ENCODE results near the gene GPD1L.
"Not testable (repeated sequence)": the region's sequence is repeated elsewhere in the genome, so short reads cannot be mapped to it uniquely, and the experiment has no call there.

GPD1L gene

GRCh38 chr3:32176989-32177701, 70.7 kb downstream of the GPD1L start:
- Mint-ChIP-seq H3K27ac (no peak overlapping the region), H3K9me3 (no peaks in the 10 kb centered on the region), H3K4me1 (peaks cover 10% of the 10 kb centered on the region), H3K4me3 (peak overlapping the region; percentile 45), H3K36me3 (no peaks in the 10 kb centered on the region)
- DNase-seq (ENCODE audit: low spot score in 2 of 2) (peak; percentile 73 to 85), ATAC-seq (peak; percentile 77)

- ATAC-seq (peak; percentile 88), DNase-seq (ENCODE audit: low spot score in 2 of 2) (peak; percentile 11 to 74)
- Mint-ChIP-seq H3K4me3 (peak overlapping the region; percentile 45), H3K4me1 (peaks cover 10% of the 10 kb centered on the region), H3K27ac (no peak overlapping the region), H3K36me3 (no peaks in the 10 kb centered on the region), H3K9me3 (no peaks in the 10 kb centered on the region)
These were observed 71.3 kb downstream of the GPD1L start for GRCh38 chr3:32177702-32178198.

- ATAC-seq (no peak), DNase-seq (ENCODE audit: low spot score in 2 of 2) (no peak)
- Mint-ChIP-seq H3K4me1 (peaks cover 10% of the 10 kb centered on the region), H3K27ac (no peak overlapping the region), H3K4me3 (no peak overlapping the region), H3K9me3 (no peaks in the 10 kb centered on the region), H3K36me3 (no peaks in the 10 kb centered on the region)
These were observed 73.8 kb downstream of the GPD1L start for GRCh38 chr3:32180141-32180784.

- Mint-ChIP-seq H3K9me3 (no peaks in the 10 kb centered on the region), H3K27ac (no peak overlapping the region), H3K36me3 (no peaks in the 10 kb centered on the region), H3K4me3 (no peak overlapping the region), H3K4me1 (peaks cover 10% of the 10 kb centered on the region)
- ATAC-seq (no peak), DNase-seq (ENCODE audit: low spot score in 2 of 2) (no peak)
These were observed 74.9 kb downstream of the GPD1L start for GRCh38 chr3:32181365-32181764.

GRCh38 chr3:32181796-32182195, 75.4 kb downstream of the GPD1L start:
- no peak overlapping the region for H3K4me3 Mint-ChIP-seq
- no peaks in the 10 kb centered on the region for H3K9me3 Mint-ChIP-seq
- H3K27ac Mint-ChIP-seq = no peak overlapping the region
- no peaks in the 10 kb centered on the region for H3K36me3 Mint-ChIP-seq
- no peak for DNase-seq (ENCODE audit: low spot score in 2 of 2)
- H3K4me1 Mint-ChIP-seq = peaks cover 8% of the 10 kb centered on the region
- no peak for ATAC-seq

- ATAC-seq = no peak
These were observed 77.8 kb downstream of the GPD1L start for GRCh38 chr3:32184187-32184730.

GRCh38 chr3:32186097-32186496, 79.7 kb downstream of the GPD1L start:
- no peak overlapping the region for H3K27ac Mint-ChIP-seq
- DNase-seq (ENCODE audit: low spot score in 2 of 2) (no peak), ATAC-seq (no peak)
- H3K4me1 Mint-ChIP-seq = no peaks in the 10 kb centered on the region
- H3K9me3 Mint-ChIP-seq = no peaks in the 10 kb centered on the region
- H3K4me3 Mint-ChIP-seq = no peak overlapping the region
- H3K36me3 Mint-ChIP-seq = no peaks in the 10 kb centered on the region

More at GRCh38 chr3:32184187-32184730, 77.8 kb downstream of the GPD1L start:
- Mint-ChIP-seq H3K9me3 (no peaks in the 10 kb centered on the region), H3K36me3 (no peaks in the 10 kb centered on the region), H3K4me1 (no peaks in the 10 kb centered on the region), H3K27ac (no peak overlapping the region), H3K4me3 (no peak overlapping the region)
- DNase-seq (ENCODE audit: low spot score in 2 of 2) = no peak

GRCh38 chr3:32186876-32187275, 80.5 kb downstream of the GPD1L start:
- no peak overlapping the region for H3K4me3 Mint-ChIP-seq
- no peaks in the 10 kb centered on the region for H3K36me3 Mint-ChIP-seq
- DNase-seq (ENCODE audit: low spot score in 2 of 2) = no peak
- ATAC-seq = no peak
- no peaks in the 10 kb centered on the region for H3K9me3 Mint-ChIP-seq
- no peaks in the 10 kb centered on the region for H3K4me1 Mint-ChIP-seq
- H3K27ac Mint-ChIP-seq = no peak overlapping the region

- Mint-ChIP-seq H3K27ac (no peak overlapping the region), H3K9me3 (no peaks in the 10 kb centered on the region), H3K4me3 (no peak overlapping the region), H3K4me1 (no peaks in the 10 kb centered on the region), H3K36me3 (no peaks in the 10 kb centered on the region)
- DNase-seq (ENCODE audit: low spot score in 2 of 2) (no peak), ATAC-seq (no peak)
These were observed 83.3 kb downstream of the GPD1L start for GRCh38 chr3:32189693-32190092.

GRCh38 chr3:32190556-32190955, 84.1 kb downstream of the GPD1L start:
- not testable (repeated sequence) for H3K36me3 Mint-ChIP-seq; DNase-seq (ENCODE audit: low spot score in 2 of 2); H3K27ac Mint-ChIP-seq; H3K4me3 Mint-ChIP-seq; H3K4me1 Mint-ChIP-seq; H3K9me3 Mint-ChIP-seq; ATAC-seq

- ATAC-seq = no peak
- Mint-ChIP-seq H3K4me1 (no peaks in the 10 kb centered on the region), H3K27ac (no peak overlapping the region), H3K36me3 (no peaks in the 10 kb centered on the region), H3K4me3 (no peak overlapping the region), H3K9me3 (no peaks in the 10 kb centered on the region)
- DNase-seq (ENCODE audit: low spot score in 2 of 2) = no peak
These were observed 86.7 kb downstream of the GPD1L start for GRCh38 chr3:32193101-32193500.

- no peak overlapping the region for H3K4me3 Mint-ChIP-seq
- H3K9me3 Mint-ChIP-seq = no peaks in the 10 kb centered on the region
- DNase-seq (ENCODE audit: low spot score in 2 of 2) (no peak), ATAC-seq (no peak)
- H3K36me3 Mint-ChIP-seq = no peaks in the 10 kb centered on the region
- H3K27ac Mint-ChIP-seq = no peak overlapping the region
- H3K4me1 Mint-ChIP-seq = no peaks in the 10 kb centered on the region
These were observed 88.2 kb downstream of the GPD1L start for GRCh38 chr3:32194653-32195052.

GRCh38 chr3:32195995-32196540, 89.6 kb downstream of the GPD1L start:
- Mint-ChIP-seq H3K9me3 (no peaks in the 10 kb centered on the region), H3K4me1 (no peaks in the 10 kb centered on the region), H3K36me3 (no peaks in the 10 kb centered on the region), H3K4me3 (no peak overlapping the region), H3K27ac (no peak overlapping the region)
- ATAC-seq = no peak
- no peak for DNase-seq (ENCODE audit: low spot score in 2 of 2)

- H3K4me1 Mint-ChIP-seq = no peaks in the 10 kb centered on the region
- ATAC-seq = no peak
- no peaks in the 10 kb centered on the region for H3K9me3 Mint-ChIP-seq
- no peak overlapping the region for H3K4me3 Mint-ChIP-seq
- no peaks in the 10 kb centered on the region for H3K36me3 Mint-ChIP-seq
- no peak for DNase-seq (ENCODE audit: low spot score in 2 of 2)
- H3K27ac Mint-ChIP-seq = no peak overlapping the region
These were observed 91.6 kb downstream of the GPD1L start for GRCh38 chr3:32197991-32198390.

GRCh38 chr3:32198714-32199113, 92.3 kb downstream of the GPD1L start:
- no peaks in the 10 kb centered on the region for H3K36me3 Mint-ChIP-seq
- H3K9me3 Mint-ChIP-seq = no peaks in the 10 kb centered on the region
- ATAC-seq (no peak), DNase-seq (ENCODE audit: low spot score in 2 of 2) (no peak)
- H3K27ac Mint-ChIP-seq = no peak overlapping the region
- H3K4me3 Mint-ChIP-seq = no peak overlapping the region
- H3K4me1 Mint-ChIP-seq = no peaks in the 10 kb centered on the region

GRCh38 chr3:32200490-32200889, 94.1 kb downstream of the GPD1L start:
- DNase-seq (ENCODE audit: low spot score in 2 of 2) (no peak), ATAC-seq (no peak)
- no peaks in the 10 kb centered on the region for H3K4me1 Mint-ChIP-seq
- no peak overlapping the region for H3K4me3 Mint-ChIP-seq
- no peaks in the 10 kb centered on the region for H3K9me3 Mint-ChIP-seq
- H3K27ac Mint-ChIP-seq = no peak overlapping the region
- no peaks in the 10 kb centered on the region for H3K36me3 Mint-ChIP-seq
